K562 (cell line): ENCODE data around the gene KIAA0930. TPM values are rescaled to one million over a fixed set of nuclear protein-coding genes. Genes with fewer than 3 reads are reported as not detected.

Experiments used
- ATAC-seq: fragments of 200-7000 bp; cut with Tn5 transposase; 3 replicates; pipeline ENCODE4 v1.9.1; 2020; ENCODE audit warnings: moderate library complexity
- BruUV-seq: library from RNA; stranded (reverse); fragments of 400-500 nt; replicated peaks from 2 replicates; lab custom pipeline; 2021; lab: Mats Ljungman, UMichigan
- CTCF ChIA-PET: fragments of 300-600 bp; formaldehyde crosslinking; extraction: SDS; loops from one replicate; lab custom pipeline; 2021; ENCODE audit warnings: low intra/inter-chr PET ratio; lab: Yijun Ruan, JAX
- POLR2A ChIA-PET: fragments of 300-600, 350-650 bp; sonication (Branson Sonifier 250); formaldehyde crosslinking; extraction: SDS; loops from one replicate; lab custom pipeline; 2021; ENCODE audit warnings: antibody characterized with exemption, inconsistent platforms; lab: Yijun Ruan, JAX
- DNase-seq, 4 experiments: peaks; one replicate each; pipeline versions ENCODE4 v3.0.0 to v3.0.0-alpha.2; 2011 to 2018; ENCODE audit warnings: low spot score in 3 of 4, mixed read lengths in 3 of 4; ENCODE audit errors: extremely low read depth in 1 of 4
- FAIRE-seq: peaks from 2 replicates; lab custom pipeline; 2011; peaks lifted over from hg19 to GRCh38; lab: Jason Lieb, UNC
- H2AFZ ChIP-seq: 2 replicates; pipeline ENCODE4 v1.6.0; 2011; ENCODE audit warnings: low read depth, low read length, control low read depth, inconsistent platforms
- H3K27ac ChIP-seq: fragments of 200-600 bp; 3 replicates; pipeline ENCODE4 v1.8.0; 2011; ENCODE audit warnings: low read depth, mild to moderate bottlenecking, control low read depth, inconsistent platforms, low read length, moderate library complexity, mixed read lengths; ENCODE audit errors: extremely low read depth
- H3K27me3 ChIP-seq, 2 experiments: fragments of 300-600 bp in 1 of 2; 2 replicates in 1 of 2; 3 replicates in 1 of 2; pipeline versions ENCODE4 v1.6.0 to v1.8.0; 2011; ENCODE audit warnings: inconsistent platforms in 2 of 2, low read length in 2 of 2, mild to moderate bottlenecking in 1 of 2, mixed read lengths in 1 of 2, moderate library complexity in 1 of 2; ENCODE audit not compliant: control insufficient read depth in 2 of 2, insufficient read depth in 2 of 2
- H3K36me3 ChIP-seq: fragments of 300-600 bp; 3 replicates; pipeline ENCODE4 v1.8.0; 2011; ENCODE audit warnings: mild to moderate bottlenecking, low read length, inconsistent platforms; ENCODE audit not compliant: control insufficient read depth, insufficient read depth
- H3K4me1 ChIP-seq, 2 experiments: fragments of 200-600 bp in 1 of 2; replicated peaks in 1 of 2; 2 replicates in 1 of 2; 3 replicates in 1 of 2; pipeline versions ENCODE4 v1.5.1 to v1.8.0; 2011; ENCODE audit warnings: inconsistent platforms in 2 of 2, low read length in 2 of 2, mild to moderate bottlenecking in 1 of 2, mixed read lengths in 1 of 2, moderate library complexity in 1 of 2; ENCODE audit not compliant: control insufficient read depth in 2 of 2, insufficient read depth in 2 of 2
- H3K4me2 ChIP-seq: 2 replicates; pipeline ENCODE4 v1.6.1; 2011; ENCODE audit warnings: low read length, control low read depth, inconsistent platforms, mixed read lengths; ENCODE audit not compliant: insufficient read depth
- H3K4me3 ChIP-seq: fragments of 200-600 bp; sonication (generic), shearing (Covaris generic); 2 replicates; pipeline ENCODE4 v1.5.1; 2016; ENCODE audit warnings: control low read depth, inconsistent platforms
- H3K79me2 ChIP-seq: fragments of 200-600 bp; 3 replicates; pipeline ENCODE4 v1.8.0; 2011; ENCODE audit warnings: low read length, inconsistent platforms; ENCODE audit not compliant: control insufficient read depth, insufficient read depth
- H3K9ac ChIP-seq, 2 experiments: 2 replicates each; pipeline versions ENCODE4 v1.6.0 to v1.6.1; 2011; ENCODE audit warnings: low read depth in 2 of 2, low read length in 2 of 2, control low read depth in 1 of 2, inconsistent platforms in 1 of 2, mild to moderate bottlenecking in 1 of 2, mixed read lengths in 1 of 2; ENCODE audit not compliant: insufficient read depth in 1 of 2
- H3K9me1 ChIP-seq: one replicate; pipeline ENCODE4 v1.6.0; 2011; ENCODE audit warnings: inconsistent platforms, mild to moderate bottlenecking, low read length, moderate library complexity; ENCODE audit not compliant: control insufficient read depth, insufficient read depth
- H3K9me3 ChIP-seq: replicated peaks from 2 replicates; pipeline ENCODE4 v1.5.1; 2011; ENCODE audit warnings: low read depth, low read length, inconsistent platforms; ENCODE audit not compliant: control insufficient read depth, insufficient read depth
- H4K20me1 ChIP-seq: replicated peaks from 2 replicates; pipeline ENCODE4 v1.6.1; 2011; ENCODE audit warnings: low read length, inconsistent platforms, mixed read lengths; ENCODE audit not compliant: control insufficient read depth, insufficient read depth
- FOXK1 ChIP-seq: sonication (generic); formaldehyde crosslinking; IDR thresholded peaks from 2 replicates; pipeline ENCODE4 v1.8.0; 2022; ENCODE audit warnings: missing genetic modification reagents, mild to moderate bottlenecking, borderline replicate concordance
- GABPA ChIP-seq: fragments of 200-800 bp; sonication (Bioruptor generic); conservative IDR thresholded peaks from 2 replicates; pipeline ENCODE4 v1.6.1; 2016; ENCODE audit warnings: low read depth, missing genetic modification characterization, missing compliant biosample characterization
- HNRNPH1 ChIP-seq: fragments of 200-400 bp; formaldehyde crosslinking; optimal IDR thresholded peaks from 2 replicates; pipeline ENCODE3; 2017; ENCODE audit warnings: low read depth, mild to moderate bottlenecking, low read length, moderate library complexity
- KAT2B ChIP-seq: IDR thresholded peaks from one replicate; pipeline ENCODE4 v1.6.1; 2012; ENCODE audit warnings: low read depth, mild to moderate bottlenecking, control low read depth, inconsistent platforms, low read length, moderate library complexity
- MTA3 ChIP-seq: fragments of 450-650 bp; formaldehyde crosslinking; IDR thresholded peaks from 2 replicates; pipeline ENCODE4 v1.6.1; 2017; ENCODE audit warnings: mild to moderate bottlenecking, borderline replicate concordance
- POLR3A ChIP-seq: IDR thresholded peaks from 2 replicates; pipeline ENCODE4 v1.6.1; 2011; ENCODE audit warnings: borderline replicate concordance, mild to moderate bottlenecking, moderate library complexity; ENCODE audit not compliant: insufficient read length, insufficient read depth; ENCODE audit errors: extremely low read depth
- POU5F1 ChIP-seq: fragments of 150-350 bp; IDR thresholded peaks from 2 replicates; pipeline ENCODE4 v1.6.1; 2014; ENCODE audit warnings: borderline replicate concordance, low read length, low read depth, mild to moderate bottlenecking; ENCODE audit not compliant: partially characterized antibody
- RBBP5 ChIP-seq: fragments of 200-600 bp; sonication (generic); IDR thresholded peaks from 2 replicates; pipeline ENCODE4 v1.6.1; 2012; ENCODE audit warnings: borderline replicate concordance, mild to moderate bottlenecking, low read length, control low read depth, inconsistent platforms; ENCODE audit not compliant: insufficient read depth, poor library complexity, severe bottlenecking
- ZNF146 ChIP-seq: IDR thresholded peaks from one replicate; pipeline ENCODE4 v1.6.1; 2018; ENCODE audit warnings: missing compliant biosample characterization; ENCODE audit not compliant: unreplicated experiment
- ZNF263 ChIP-seq: sonication (generic); formaldehyde crosslinking; IDR thresholded peaks from 2 replicates; pipeline ENCODE4 v1.8.0; 2022; ENCODE audit warnings: mild to moderate bottlenecking, missing genetic modification reagents, borderline replicate concordance
- ZNF584 ChIP-seq: fragments of 200-800 bp; sonication (Bioruptor generic); IDR thresholded peaks from 2 replicates; pipeline ENCODE4 v1.6.1; 2016; ENCODE audit warnings: low read depth, mild to moderate bottlenecking, missing genetic modification characterization, missing compliant biosample characterization
- ZNF77 ChIP-seq: fragments of 250-450 bp; sonication (Bioruptor Pico); IDR thresholded peaks from 2 replicates; pipeline ENCODE4 v1.5.0; 2020
- WGBS: fragments of 100-300 bp; shearing (Covaris generic); methylation state at CpG from one replicate; pipeline ENCODE4 v1.1.6; 2016; ENCODE audit warnings: low coverage, mixed read lengths; ENCODE audit not compliant: insufficient coverage; ENCODE audit errors: missing lambda C conversion rate; 5-methylcytosine and 5-hydroxymethylcytosine counted together
- in situ Hi-C: fragments of 300-500 bp; cut with MboI; formaldehyde crosslinking; loops from 4 replicates; pipeline ENCODE4 v1.15.0; 2018; ENCODE audit warnings: inconsistent platforms, mixed read lengths
- intact Hi-C: fragments of 100-400 bp; cut with micrococcal nuclease; formaldehyde crosslinking; loops from 2 replicates; pipeline ENCODE4 v1.14.2; 2022
- polyA plus RNA-seq, 8 experiments: library from polyadenylated mRNA; depleted of rRNA in 4 of 8; stranded (reverse) in 5 of 8; unstranded in 3 of 8; fragments of >200 nt; fragmentation: Nextera tagmentation in 2 of 8; fragmentation: Illumina TruSeq in 1 of 8; extraction: Ambion mirVana in 2 of 8; extraction: Trizol in 1 of 8; gene quantifications; 2 replicates each; pipeline versions ENCODE4 v1.2.1 to v1.2.3, GENCODE V29; 2011 to 2014; ENCODE audit warnings: inconsistent platforms in 1 of 8, missing spikeins in 1 of 8
- total RNA-seq, 7 experiments: library from RNA; depleted of rRNA in 6 of 7; stranded (reverse); fragments of >200 nt in 6 of 7; fragmentation: Illumina TruSeq in 2 of 7; extraction: Trizol in 2 of 7; gene quantifications; 2 replicates each; pipeline versions ENCODE4 v1.2.1 to v1.2.3, GENCODE V29; 2011 to 2021; ENCODE audit warnings: low replicate concordance in 1 of 7
- TF ChIP-seq, protein P1 (sequence below): sonication (generic); formaldehyde crosslinking; IDR thresholded peaks from 2 replicates; pipeline ENCODE4 v1.8.0; 2022; ENCODE audit warnings: mild to moderate bottlenecking, low read depth, missing genetic modification reagents
- TF ChIP-seq, protein P2 (sequence below): sonication (generic); formaldehyde crosslinking; IDR thresholded peaks from 2 replicates; pipeline ENCODE4 v1.8.1; 2023; ENCODE audit warnings: mild to moderate bottlenecking, missing genetic modification reagents
- TF ChIP-seq, protein P3 (sequence below): fragments of 250-450 bp; sonication (Bioruptor Pico); IDR thresholded peaks from 2 replicates; pipeline ENCODE4 v1.5.0; 2021
- TF ChIP-seq, protein P4 (sequence below): fragments of 250-450 bp; sonication (Bioruptor Pico); IDR thresholded peaks from 2 replicates; pipeline ENCODE4 v1.8.0; 2021; ENCODE audit warnings: mild to moderate bottlenecking, moderate library complexity

Gene KIAA0930
- total and polyA plus RNA-seq, 9 of the 15 experiments (the other 6 are each of a cell fraction or from before 2014, with no cell fraction given), result 0.24 to 12.1 (median 6.4) TPM

DNA sequence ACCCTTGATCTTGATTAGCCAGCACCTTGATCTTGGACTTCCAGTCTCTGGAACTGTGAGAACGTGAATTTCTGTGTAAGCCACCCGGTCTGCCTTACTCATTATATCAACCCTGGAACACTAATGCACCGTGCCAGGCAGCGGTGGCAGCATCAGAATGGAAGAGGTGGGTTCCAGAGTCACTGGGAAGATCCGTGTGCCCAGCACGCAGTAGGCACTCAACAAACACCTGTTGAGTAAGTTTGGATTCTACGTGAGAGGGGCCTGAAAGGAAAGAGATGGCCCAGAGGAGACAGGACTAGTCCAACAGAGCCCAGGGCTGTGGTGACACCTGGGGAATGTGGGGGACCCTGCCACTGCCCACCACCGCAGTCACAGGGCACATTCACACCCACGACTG, 37.4 kb upstream of the KIAA0930 start:
- no peak overlapping the region for H3K27ac ChIP-seq
- ChIA-PET POLR2A (no interaction called here), CTCF (no interaction called here)
- H3K79me2 ChIP-seq, result no peaks in the 10 kb centered on the region
- no peak overlapping the region; a peak in 1 of 4 replicates for H3K9ac ChIP-seq
- no peak for ATAC-seq
- H3K4me3 ChIP-seq, result no peak overlapping the region
- FAIRE-seq, result no peak
- no peaks in the 10 kb centered on the region for H4K20me1 ChIP-seq
- H2AFZ ChIP-seq, result no peak overlapping the region
- 0% methylated on average over 6 of the region's 9 CpGs for WGBS
- DNase-seq, result no peak
- H3K36me3 ChIP-seq, result no peaks in the 10 kb centered on the region
- no peaks in the 10 kb centered on the region for H3K9me1 ChIP-seq
- in situ Hi-C loops (no loop called here), intact Hi-C loops (no loop called here)
- H3K4me1 ChIP-seq, result no peaks in the 10 kb centered on the region; a peak in 2 of 5 replicates
- no peaks in the 10 kb centered on the region for H3K9me3 ChIP-seq
- H3K27me3 ChIP-seq, result peaks cover 0 to 8% of the 10 kb centered on the region in 2 experiments; a peak in 2 of 5 replicates
- no peak overlapping the region for H3K4me2 ChIP-seq
- no TSS peak for BruUV-seq
- no peak for TF ChIP-seq KAT2B
- TF ChIP-seq MTA3, result no peak
- no peak for TF ChIP-seq GABPA
- no peak for TF ChIP-seq RBBP5
- no peak for TF ChIP-seq POLR3A
- TF ChIP-seq POU5F1, result no peak
- no peak for TF ChIP-seq ZNF77 (CRISPR knock-in tag)
- no peak for TF ChIP-seq HNRNPH1
- no peak for TF ChIP-seq ZNF146
- TF ChIP-seq, protein P1, sequence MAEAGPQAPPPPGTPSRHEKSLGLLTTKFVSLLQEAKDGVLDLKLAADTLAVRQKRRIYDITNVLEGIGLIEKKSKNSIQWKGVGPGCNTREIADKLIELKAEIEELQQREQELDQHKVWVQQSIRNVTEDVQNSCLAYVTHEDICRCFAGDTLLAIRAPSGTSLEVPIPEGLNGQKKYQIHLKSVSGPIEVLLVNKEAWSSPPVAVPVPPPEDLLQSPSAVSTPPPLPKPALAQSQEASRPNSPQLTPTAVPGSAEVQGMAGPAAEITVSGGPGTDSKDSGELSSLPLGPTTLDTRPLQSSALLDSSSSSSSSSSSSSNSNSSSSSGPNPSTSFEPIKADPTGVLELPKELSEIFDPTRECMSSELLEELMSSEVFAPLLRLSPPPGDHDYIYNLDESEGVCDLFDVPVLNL (CRISPR knock-in tag), result no peak
- no peak for TF ChIP-seq ZNF584
- TF ChIP-seq ZNF263 (CRISPR knock-in tag), result no peak
- TF ChIP-seq, protein P2, sequence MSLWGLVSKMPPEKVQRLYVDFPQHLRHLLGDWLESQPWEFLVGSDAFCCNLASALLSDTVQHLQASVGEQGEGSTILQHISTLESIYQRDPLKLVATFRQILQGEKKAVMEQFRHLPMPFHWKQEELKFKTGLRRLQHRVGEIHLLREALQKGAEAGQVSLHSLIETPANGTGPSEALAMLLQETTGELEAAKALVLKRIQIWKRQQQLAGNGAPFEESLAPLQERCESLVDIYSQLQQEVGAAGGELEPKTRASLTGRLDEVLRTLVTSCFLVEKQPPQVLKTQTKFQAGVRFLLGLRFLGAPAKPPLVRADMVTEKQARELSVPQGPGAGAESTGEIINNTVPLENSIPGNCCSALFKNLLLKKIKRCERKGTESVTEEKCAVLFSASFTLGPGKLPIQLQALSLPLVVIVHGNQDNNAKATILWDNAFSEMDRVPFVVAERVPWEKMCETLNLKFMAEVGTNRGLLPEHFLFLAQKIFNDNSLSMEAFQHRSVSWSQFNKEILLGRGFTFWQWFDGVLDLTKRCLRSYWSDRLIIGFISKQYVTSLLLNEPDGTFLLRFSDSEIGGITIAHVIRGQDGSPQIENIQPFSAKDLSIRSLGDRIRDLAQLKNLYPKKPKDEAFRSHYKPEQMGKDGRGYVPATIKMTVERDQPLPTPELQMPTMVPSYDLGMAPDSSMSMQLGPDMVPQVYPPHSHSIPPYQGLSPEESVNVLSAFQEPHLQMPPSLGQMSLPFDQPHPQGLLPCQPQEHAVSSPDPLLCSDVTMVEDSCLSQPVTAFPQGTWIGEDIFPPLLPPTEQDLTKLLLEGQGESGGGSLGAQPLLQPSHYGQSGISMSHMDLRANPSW (CRISPR knock-in tag), result no peak
- no peak for TF ChIP-seq FOXK1 (CRISPR knock-in tag)
- TF ChIP-seq, protein P3, sequence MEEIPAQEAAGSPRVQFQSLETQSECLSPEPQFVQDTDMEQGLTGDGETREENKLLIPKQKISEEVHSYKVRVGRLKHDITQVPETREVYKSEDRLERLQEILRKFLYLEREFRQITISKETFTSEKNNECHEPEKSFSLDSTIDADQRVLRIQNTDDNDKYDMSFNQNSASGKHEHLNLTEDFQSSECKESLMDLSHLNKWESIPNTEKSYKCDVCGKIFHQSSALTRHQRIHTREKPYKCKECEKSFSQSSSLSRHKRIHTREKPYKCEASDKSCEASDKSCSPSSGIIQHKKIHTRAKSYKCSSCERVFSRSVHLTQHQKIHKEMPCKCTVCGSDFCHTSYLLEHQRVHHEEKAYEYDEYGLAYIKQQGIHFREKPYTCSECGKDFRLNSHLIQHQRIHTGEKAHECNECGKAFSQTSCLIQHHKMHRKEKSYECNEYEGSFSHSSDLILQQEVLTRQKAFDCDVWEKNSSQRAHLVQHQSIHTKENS, result no peak
- TF ChIP-seq, protein P4, sequence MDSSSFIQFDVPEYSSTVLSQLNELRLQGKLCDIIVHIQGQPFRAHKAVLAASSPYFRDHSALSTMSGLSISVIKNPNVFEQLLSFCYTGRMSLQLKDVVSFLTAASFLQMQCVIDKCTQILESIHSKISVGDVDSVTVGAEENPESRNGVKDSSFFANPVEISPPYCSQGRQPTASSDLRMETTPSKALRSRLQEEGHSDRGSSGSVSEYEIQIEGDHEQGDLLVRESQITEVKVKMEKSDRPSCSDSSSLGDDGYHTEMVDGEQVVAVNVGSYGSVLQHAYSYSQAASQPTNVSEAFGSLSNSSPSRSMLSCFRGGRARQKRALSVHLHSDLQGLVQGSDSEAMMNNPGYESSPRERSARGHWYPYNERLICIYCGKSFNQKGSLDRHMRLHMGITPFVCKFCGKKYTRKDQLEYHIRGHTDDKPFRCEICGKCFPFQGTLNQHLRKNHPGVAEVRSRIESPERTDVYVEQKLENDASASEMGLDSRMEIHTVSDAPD (CRISPR knock-in tag), result no peak
